Suppressor macrophage treated with lipopolysaccharide for 4 hours (primary cell): ENCODE results near the gene C4B.
"Not testable (repeated sequence)": the region's sequence is repeated elsewhere in the genome, so short reads cannot be mapped to it uniquely, and the experiment has no call there.

Experiments used
- DNase-seq: peaks from one replicate; pipeline ENCODE4 v3.0.0-alpha.2; 2020

C4B gene

DNA sequence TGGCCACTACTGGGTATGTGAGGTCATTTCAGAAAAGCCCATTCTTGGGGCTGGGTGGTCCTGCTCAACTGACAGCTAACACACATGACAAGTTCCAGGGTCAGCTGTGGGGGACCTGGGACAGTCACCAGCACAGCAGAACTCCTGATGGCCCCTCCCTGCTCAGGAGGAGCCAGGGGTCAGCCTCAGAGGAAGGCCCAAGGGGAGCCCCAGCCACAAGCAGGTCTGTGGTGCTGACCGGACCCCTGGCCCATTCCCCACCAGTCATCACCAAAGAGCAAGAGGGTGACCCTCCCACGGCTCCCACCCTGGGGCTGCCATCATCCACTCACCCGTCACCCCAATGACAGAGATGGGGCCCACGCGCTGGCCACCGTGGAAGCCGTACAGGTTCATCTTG is 41.7 kb downstream of the C4B start:
- DNase-seq = no peak

DNA sequence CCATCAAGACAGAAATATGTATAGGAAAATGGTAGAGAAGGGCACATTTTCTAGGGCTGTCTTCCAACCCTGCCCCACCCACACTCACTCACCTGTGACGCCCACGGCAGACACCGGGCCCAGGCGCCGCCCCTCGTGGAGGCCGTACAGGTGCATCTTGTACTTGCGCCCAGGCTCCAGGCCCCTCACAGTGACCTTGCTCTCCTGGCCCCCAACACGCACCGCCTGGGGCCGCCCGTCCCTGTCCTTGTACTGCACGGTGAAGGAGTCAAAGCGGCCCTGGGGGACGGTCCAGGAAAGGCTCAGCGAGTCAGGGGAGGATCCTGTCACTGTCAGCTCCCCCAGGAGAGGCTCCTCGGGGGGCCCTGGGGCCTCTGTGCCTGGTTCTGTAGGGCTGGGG is 43.4 kb downstream of the C4B start:
- DNase-seq = no peak

GRCh38 chr6:32058511-32058963 is 43.9 kb downstream of the C4B start:
- DNase-seq = no peak

- no peak for DNase-seq
Observed at GRCh38 chr6:32060966-32061655, 46.5 kb downstream of the C4B start.

GRCh38 chr6:32064706-32065105 is 50.1 kb downstream of the C4B start:
- DNase-seq = no peak

DNA sequence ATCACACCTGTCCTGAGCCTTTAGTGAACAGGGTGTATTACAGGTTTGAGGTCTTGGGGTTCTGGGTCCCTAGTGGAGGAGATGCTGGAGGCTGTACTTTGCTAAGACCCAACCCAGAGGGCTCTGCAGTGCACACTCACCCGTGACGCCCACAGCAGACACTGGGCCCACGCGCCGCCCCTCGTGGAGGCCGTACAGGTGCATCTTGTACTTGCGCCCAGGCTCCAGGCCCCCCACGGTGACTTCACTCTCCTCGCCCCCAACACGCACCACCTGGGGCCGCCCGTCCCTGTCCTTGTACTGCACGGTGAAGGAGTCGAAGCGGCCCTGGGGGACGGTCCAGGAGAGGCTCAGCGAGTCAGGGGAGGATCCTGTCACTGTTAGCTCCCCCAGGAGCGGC is 52.9 kb downstream of the C4B start:
- not testable (repeated sequence) for DNase-seq

DNA sequence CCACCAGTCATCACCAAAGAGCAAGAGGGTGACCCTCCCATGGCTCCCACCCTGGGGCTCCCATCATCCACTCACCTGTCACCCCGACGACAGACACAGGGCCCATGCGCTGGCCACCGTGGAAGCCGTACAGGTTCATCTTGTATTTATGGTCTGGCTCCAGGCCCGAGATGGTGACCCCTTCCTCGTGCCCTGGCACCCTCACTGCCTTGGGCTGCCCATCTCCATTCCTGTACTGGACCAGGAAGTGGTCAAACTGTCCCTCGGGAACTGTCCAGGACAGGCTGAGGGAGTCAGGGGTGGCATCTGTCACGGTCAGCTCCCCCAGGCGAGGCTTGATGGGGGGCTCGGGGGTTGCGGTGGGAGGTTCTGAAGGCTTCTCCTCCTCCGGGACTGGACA is 53.7 kb downstream of the C4B start:
- DNase-seq = not testable (repeated sequence)

DNA sequence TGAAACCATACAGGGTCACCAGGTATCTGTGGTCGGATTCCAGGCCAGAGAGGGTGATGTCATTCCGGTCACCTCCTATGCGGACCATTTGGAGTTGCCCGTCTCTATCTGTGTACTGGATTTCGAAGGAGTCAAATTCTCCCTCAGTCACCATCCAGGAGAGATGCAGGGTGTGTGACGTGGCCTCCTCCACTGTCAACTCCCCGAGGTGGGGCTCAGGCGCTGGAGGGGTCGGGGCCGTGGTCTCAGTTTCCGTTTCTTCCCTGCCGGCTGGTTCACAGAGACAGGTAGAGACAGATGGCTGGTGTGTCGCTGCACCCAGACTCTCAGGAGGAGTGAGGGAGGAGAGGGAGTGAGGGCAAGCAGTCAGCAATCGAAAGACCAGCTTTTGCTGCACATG is 54.3 kb downstream of the C4B start:
- DNase-seq = no peak

DNA sequence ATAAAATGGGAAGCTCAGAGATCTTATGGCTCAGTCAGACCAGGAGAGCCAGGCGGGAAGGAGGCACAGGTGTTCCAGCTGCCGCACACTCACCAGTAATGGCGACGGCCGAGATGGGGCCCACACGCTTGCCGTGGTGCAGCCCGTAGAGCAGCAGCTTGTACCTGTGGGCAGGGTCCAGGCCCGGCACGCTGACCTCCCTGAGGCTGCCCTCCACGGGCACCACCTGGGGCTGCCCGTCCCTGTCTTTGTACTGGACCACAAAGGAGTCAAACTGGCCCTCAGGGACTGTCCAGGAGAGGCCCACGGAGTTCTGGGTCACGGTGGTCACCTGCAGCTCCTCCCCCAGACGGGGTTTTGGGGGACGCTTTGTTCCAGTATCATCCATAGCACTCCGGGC is 54.9 kb downstream of the C4B start:
- no peak for DNase-seq

DNA sequence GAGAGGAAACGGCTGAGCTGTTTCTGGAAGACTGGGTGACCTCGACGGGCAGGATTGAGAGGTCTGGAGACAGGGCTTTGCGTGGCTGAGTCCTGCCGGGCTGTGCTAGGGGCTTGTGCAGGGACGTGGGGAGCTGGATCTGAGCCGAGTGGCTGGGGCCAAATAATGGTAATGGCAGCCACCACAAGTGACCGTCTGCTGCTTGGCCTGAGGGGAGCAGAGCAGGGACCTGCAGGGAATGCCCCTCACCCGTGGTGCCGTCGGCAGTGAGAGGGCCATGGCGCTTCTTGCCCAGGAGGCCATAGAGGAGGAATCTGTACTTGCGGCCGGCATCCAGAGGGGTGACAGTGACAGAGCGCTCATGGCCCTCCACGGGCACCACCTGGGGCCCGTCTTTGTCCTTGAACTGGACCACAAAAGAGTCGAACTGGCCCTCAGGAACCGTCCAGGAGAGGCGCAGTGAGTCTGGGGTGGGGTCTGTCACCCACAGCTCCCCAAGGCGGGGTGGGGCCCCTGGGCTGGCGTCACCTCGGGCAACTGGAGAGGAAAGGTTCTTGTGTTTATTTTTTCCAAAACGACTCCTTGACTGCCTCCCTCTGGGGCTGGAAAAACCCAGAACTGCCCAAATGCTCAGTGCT is 55.4 kb downstream of the C4B start:
- DNase-seq = no peak

- no peak for DNase-seq
Observed at GRCh38 chr6:32070814-32071543, 56.4 kb downstream of the C4B start.

DNA sequence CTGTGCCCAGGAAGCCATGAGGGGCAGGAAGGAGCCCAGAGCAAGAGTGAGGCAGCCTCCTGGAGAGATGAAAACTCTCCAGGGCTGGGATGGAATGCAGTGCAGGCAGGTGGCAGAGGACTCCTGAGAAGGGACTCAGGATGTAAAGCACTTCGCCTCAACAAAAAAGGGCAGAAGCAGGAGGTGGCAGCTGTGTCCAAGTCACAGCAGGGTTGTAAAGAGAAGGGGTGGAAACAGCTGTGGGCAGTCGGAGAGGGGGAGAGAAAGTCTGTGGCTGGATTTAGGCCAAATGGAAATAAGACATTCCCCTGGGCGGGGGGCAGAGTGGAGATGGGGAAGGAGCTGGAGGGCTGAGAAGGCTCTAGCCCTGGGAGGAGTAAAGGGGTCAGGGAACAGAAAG is 58.5 kb downstream of the C4B start:
- no peak for DNase-seq

DNA sequence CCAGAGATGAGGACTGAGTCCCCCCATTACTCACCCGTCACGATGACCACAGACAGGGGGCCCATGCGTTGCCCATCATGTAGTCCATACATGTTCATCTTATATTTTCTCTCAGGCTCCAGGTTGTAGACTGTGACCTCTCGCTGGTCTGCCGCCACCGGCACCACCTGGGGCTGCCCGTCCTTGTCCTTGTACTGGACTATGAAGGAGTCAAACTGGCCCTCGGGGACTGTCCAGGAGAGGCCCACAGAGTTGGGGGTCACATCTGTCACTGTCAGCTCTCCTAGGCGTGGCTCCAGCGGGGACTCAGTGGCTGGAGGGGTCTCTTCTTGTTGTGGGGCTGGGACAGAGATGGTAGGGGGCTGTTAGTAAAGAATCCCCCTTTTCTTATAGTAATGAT is 59.0 kb downstream of the C4B start:
- DNase-seq = no peak

DNA sequence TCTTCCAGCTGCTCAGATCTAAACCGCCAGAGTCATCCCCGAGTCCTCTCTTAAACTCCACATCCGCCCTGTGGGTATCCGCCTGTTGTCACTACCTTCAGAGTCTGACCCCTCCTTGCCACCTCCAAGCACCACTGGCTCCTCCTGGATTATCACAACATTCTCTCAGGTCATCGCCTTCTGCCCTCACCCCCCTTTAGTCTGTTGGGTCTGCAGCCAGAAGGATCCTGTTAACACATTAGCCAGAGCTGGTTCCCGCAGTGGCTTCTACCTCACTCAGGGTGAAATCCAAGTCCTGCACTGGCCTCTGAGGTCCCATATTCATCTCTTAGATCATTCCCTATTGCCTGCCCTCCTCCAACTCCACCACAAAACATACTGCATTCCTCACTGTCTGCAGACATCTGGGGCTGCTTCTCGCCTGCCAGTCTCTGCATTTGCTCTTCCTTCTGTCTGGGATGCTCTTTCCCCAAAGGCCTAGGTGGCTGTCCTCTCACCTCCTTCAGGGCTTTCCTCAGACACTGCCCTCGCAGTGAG is 60.5 kb downstream of the C4B start:
- DNase-seq = no peak

DNA sequence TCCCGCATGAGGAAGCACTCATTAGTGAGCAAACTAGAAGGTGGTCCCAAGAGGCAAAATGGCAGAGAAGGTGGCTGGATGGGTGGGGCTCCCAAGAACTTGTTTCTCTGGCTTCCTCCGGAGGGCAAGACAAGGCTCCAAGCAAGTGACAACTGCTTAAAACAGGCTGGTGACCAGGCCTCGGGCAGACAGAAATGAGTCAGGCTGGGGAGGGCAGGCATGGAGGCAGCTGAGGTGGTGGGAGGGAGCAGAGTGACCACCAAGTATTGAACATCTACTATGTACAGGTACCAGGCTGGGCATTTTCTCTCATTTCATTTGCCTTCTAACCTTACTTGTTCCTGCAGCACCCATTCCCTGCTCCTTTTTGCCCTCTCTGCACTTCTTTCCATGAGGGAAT is 61.2 kb downstream of the C4B start:
- DNase-seq = no peak

DNA sequence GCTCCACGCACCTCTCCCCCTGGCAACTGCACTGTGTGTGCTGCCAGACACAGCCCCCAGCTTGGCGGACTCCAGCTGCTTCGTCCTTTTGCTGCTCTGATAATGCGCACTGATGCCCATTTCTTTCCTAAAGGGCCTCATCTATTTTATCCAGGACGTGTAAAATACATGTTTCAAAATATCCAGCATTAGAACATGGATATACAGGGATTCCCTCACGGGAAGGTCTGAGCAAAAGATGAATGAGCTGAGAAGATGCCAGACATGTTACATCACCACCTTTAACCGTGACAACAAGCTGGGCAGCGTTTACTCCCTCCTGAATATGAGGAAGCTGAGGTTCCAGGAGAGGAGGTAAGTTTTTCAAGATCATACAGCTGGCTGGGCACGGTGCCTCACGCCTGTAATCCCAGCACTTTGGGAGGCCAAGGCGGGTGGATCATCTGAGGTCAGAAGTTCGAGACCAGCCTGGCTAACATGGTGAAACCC is 61.8 kb downstream of the C4B start:
- no peak for DNase-seq

- no peak for DNase-seq
Observed at GRCh38 chr6:32079566-32080290, 65.1 kb downstream of the C4B start.

GRCh38 chr6:32081168-32081990 is 66.8 kb downstream of the C4B start:
- DNase-seq = no peak

- DNase-seq = no peak
Observed at GRCh38 chr6:32082478-32082877, 67.9 kb downstream of the C4B start.

DNA sequence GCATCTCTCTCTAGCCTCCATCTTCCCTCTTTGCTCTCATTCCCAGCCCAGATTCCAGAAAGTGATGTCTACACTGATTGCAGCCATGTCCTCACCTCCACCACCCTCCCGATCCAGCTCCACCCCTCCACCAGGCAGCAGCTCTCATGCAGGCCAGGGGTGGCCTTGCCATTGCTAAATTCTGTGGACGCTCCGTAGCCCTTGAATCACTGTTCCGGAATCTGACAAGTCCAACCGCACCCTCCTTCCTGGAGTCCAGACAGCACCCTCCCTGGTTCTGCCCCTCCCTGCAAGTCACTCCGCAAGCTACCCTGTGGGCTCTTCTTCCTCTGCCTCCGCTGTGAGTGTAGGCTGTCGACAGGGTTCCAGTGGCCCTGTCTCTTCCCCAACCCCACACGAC is 68.3 kb downstream of the C4B start:
- DNase-seq = no peak

DNA sequence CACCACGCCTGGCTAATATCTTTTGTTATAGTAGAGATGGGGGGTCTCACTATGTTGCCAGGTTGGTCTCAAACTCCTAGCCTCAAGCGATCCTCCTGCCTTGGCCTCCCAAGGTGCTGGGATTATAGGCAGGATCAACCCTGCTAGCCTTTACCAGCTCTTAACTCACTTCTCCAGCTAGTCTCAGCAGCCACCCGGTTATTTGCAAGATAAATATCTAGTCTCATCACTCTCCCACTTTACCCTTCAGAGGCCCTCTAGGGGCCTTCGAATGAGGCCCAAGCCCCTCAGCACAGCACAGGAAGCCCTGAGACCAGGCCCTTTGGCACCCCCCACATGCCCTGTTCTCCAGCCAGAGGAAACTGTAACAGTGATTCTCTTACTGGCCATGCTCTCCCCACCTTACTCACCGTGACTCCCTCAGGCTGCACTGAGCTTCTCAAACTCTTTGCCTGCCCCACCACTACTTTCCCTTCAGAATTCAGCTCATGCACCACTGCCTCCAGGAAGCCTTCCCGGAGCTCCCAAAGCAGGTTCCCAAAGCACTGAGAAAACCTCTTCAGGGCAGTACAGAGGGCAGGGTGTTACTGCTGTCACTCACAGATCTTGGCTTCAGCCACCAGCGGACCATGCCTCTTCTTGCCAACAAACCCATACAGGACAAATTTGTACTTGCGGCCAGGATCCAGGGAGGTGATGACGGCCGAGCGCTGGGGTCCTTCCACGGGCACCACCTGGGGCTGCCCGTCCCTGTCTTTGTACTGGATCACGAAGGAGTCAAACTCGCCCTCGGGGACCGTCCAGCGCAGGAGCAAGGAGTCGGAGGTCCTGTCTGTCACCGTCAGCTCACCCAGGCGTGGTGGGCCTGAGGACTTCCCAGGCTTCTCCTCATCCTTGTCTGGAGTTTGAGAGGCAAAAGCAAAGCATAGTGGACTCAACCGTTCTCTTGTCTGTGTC is 69.5 kb downstream of the C4B start:
- no peak for DNase-seq
